CD4-positive, alpha-beta T cell treated with Interleukin-6 at 100 ng/mL for 8 hours (primary cell): ENCODE results near the gene SMS.
A peak's percentile ranks its signal among the peaks of the same experiment; 100 is the strongest.
"Not testable (repeated sequence)": the region's sequence is repeated elsewhere in the genome, so short reads cannot be mapped to it uniquely, and the experiment has no call there.

Experiments
- DNase-seq: peaks from one replicate; pipeline ENCODE4 v3.0.0-alpha.2; 2020; ENCODE audit warnings: mixed read lengths, low spot score

The SMS gene

DNA sequence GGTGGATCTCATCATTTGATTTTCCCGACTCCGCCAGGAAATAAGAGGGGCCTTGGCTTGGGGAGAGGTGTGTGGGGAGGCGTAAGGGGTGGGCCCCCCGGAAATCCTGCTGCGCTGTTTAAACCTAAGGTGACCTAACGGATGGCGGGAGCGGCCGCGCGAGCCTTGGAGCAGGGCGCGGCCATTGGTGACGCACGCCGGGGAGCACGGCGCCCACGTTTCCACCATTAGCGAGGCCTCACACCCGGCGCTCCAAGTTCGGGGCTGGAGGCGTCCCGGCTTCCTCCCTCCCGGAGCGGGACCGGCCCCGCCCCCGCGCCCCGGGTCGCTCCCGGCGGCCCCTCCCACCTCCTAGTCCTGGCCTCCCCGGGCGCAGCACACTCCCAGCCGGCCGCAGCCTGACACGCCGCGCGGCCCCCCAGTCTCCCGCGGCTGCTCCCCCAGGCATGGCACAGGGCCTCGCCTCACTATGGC lies at the start of gene SMS:
SMS (plus strand) TSS at position 354 of the 474 bp plus-strand sequence; CDS start at position 470, 116 bp downstream.
- DNase-seq: peak; percentile 33

DNA sequence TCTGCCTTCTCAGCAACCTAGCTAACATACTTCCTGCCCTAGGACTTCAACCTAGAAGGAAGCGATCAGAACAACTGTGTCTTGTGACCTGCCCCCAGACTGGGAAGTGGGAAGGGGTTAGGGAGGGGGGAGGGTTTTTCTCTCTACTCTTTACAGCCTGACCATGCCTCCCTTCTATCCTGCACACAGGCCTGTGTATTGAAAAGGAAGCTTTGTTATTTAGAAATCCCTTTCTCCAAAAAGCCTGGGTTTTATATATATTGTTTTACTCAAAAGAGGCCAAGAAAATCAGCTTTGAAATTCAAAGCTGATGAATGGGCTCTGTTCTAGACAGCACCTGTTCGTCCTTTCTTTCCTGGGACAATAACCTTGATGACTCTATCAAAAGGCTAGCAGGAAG lies 35.2 kb upstream of the SMS start:
- DNase-seq: no peak

DNA sequence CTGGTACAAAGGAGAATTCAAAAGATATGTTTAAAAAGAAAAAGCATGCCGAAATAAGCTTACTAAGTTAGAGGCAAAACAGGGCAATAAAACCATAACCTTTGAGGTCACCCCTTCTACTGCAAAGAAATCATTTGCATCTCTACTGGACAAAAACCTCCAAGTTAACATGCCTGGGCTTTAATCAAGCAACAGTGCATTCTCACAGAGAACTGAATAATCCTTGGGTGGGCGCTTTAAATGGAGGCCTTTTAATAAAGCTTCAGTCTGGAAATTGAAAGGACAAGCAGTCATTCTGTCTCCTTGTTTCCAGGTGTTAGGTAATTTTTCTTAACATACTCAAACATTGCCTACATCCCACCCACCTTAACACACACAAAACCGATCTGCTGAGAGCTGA lies 34.6 kb upstream of the SMS start:
- no peak for DNase-seq

DNA sequence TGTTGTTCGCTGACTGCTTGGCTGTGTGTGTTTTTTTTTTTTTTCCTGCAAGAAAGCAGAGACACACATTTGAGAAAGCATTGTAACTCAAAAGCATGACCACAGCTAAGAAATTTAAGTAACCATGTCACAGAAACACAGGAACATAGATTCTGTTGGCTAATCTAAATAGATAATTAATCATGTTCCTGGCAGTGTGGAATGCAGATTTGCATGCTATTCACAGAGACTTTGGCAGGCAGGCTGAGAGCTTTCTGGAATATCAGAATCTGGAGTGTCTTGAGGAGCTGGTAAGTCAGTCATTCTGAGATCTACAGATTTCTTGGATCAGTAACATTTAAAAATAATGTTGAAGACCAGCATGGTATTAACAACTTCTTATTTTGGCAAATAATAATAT lies 33.2 kb upstream of the SMS start:
- DNase-seq: no peak

DNA sequence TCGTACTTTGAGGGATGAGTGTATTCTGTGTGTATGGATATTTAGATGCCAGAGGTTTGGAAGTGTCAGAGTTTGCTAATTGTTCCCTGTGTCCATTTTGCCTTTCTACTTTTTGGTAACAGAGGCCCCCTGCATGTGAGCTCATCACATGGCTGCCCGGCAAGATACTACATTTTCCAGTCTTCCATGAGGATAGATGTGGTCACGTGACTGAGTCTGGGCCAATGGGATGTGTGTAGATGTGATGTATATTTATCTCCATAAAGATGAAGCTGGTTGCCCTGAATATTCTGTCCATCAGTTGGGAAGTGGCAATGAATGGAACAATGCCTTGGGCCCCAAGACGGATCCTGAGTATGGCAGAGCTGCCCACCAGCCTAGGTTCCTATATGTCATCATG lies 29.0 kb upstream of the SMS start:
- no peak for DNase-seq

DNA sequence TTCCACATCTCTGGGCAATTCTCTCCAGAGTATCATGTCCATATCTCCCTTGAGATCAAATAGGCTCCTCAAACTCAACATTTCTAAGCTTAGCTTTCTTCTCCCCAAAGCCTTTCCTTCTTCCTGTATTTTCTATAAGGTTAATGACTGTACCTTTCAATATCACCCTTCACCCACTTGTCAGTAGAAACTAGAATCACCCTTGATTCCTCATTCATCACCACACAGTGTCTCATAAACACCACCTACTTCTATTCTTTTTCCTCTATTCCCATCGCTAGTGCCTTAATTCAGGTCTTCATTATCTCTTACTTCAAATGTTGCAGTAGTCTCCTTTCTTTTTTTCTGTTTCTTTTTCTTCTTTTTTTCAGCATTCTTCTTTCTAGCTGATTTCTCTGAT lies 28.3 kb upstream of the SMS start:
- DNase-seq: no peak

DNA sequence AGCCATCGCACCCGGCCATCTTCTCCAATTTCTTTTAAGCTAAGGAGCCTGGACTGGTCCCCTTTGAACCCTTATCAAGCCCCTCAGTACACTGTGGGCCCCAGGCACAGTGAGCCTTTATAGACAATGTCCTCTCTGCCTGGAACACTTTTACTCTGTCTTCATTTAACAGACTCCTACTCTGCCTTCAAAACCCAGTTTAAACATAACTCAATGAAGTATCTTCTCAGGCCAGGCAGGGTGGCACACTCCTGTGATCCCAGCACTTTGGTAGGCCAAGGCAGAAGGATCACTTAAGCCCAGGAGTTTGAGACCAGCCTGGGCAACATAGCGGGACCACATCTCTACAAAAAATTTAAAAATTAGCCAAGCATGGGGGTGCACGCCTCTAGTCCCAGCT lies 27.5 kb upstream of the SMS start:
- DNase-seq: no peak

DNA sequence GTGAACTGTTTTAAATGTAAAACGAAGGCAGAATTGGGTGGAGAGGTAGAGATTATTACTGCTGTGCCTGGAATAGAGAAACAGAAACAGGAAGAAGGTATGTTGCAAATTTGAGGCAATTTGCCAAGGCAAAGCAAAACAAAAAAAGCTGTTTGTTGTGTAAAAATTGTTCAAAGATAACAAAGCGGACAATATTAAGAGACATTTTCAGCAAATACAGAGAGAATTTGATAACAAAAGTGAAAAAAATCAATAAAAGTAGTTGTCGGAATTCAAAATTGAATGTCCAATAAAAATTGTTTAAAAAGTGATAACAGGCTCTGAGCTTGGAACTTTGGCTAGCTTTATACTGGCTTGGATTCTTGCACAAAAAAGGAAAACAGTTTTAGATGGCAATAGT lies 14.4 kb upstream of the SMS start:
- no peak for DNase-seq

DNA sequence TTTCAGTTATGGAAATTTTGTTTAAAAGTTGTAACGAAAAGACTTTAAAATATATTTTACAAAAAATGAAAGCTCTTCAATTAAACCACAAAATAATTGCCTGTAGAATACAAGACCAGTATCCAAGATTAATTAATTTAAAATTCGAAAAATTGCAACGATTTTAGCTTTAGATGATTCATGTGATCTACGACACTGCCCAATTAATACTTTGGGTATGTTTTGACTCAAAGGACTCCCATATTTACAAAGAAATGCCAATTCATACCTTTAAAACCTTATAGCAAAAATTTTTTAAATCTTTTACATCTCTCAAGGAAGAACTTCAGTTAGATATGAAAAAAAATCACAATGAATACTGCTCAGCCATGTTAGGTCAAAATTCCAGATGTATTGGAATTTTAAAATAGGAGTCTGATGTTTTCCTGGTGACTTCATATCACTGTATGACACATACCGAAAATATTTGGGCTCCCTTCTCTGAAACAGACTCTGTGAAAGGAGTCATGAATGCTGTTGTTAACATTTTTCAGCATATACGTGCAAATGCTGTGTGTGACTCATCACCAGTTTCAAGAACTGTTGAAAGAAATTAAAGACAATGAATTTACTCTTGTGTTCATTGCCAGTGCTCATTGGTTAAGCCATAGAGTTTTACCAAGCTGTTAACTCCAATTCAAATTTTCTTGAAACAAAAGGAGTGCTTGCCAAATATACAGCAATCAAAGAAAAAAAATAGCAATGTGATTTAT lies 13.8 kb upstream of the SMS start:
- DNase-seq: no peak

DNA sequence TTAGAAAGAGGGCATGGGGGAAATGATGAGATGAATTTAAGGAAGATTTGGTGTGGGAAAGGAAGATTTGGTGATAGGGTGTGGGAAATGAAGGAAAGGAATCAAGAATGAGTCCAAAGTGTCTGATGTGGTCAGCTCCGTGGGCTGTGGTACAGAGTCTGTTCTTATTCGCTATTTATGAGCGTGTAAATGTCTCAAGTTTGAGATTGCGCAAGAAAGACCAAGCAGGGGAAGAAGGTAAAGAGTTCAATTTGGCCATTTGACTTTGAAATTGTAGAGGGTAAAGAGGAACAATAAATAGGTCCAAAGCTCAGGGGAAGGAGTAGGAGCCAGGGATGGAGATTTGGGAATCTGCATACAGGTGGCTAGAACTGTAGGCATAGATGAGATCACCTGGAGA lies 11.3 kb upstream of the SMS start:
- no peak for DNase-seq

DNA sequence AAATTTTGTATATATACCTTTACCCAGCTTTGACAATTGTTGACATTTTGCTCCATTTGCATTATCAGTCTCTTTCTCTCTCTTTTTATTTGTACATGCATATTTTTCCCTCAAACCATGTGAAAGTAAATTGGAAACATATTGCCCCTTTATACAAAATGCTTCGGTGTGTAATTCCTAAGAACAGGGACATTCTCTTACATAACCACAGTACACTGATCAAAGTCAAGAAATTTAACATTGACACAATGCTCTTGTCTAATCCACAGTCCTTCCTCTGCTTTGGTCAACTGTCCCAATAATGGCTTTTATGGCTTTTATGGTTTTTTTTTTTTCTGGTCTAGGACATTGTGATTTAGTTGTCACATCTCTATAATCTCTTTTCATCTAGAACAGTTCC lies 9.5 kb upstream of the SMS start:
- DNase-seq: no peak

DNA sequence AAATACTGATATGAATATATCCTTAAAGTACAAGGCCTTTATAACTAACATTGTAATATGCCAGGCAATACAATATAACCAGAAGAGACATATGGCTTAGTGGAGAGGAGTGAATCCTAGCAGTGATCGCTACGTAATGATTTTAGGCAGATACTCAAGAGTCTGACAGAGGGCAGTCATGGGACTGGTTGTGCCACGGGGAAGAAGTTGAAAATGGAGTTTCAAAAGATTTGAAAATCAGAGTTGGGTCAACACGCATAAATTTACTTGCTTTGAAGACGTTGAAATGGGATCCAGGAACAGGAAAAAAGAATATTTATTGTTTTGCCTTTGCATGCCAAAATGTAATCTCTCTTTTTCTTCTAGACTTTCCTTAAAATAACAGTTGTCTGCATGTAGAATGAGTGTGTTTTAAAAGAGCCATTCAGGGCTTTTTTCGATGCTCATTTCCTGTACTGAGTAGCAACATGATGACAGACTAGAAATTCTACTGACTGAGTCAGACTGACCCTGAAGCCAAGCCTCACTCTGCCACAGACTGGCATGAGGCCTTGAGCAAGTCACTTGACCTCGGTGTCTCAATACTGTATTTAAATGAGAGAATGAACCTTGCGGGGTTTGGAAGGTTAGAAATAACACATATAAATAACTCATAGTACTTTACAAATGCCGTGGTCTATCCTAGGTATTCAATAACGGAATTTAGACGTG lies 8.1 kb upstream of the SMS start:
- no peak for DNase-seq

DNA sequence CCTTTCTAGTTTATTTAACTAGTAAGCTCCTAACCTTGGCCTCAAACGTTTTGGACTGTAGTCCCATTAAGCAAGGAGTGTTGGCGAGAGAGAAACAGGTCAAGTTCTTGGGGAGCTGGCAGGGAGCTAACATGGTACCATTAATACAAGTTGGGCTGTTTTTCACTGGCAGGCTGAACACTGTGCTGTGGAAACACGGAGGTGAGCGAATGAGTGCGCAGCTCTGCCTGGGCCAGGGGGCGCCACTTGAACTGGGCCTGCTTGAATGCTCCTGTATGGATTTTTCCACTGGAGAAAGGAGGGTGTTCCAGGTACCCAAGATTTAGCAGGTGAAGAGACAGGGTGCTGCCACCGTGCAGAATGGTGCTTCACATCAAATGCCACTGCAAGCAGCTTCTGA lies 7.4 kb upstream of the SMS start:
- DNase-seq: no peak

DNA sequence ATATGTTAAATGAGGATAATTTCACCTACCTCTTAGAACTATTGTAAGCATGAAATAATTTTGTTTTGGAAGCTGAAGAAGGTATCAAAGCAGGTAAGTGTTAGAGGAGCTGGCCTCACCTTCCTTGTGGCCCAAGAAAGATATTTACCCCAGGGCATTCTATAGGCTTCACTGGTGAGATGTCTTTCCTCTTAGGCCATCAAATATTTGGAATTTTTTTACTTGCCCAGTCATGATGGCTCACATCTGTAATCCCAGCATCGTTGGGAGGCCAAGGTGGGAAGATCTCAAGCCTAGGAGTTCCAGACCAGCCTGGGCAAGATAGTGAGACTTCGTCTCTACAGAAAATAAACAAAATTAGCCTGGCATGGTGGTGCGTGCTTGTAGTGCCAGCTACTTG lies 6.1 kb upstream of the SMS start:
- no peak for DNase-seq

DNA sequence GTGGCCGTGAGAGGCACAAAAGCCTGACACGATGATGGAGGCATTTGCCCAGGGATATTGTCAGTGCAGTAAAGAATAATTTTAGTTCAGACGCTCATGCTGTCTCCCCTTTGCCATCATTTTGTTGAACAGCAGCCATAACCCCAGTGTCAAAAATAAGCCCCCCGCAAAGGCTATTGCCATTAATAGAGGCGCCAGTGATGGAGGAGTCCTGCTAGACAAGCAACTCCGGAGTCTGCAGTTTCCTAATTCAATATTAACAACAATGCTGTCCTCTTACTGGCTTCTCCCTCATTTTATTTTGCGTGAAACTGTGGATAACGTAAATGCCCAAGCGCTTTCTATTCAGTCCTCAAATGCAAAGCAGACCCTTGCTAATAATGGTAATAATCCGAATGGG lies 603 bp upstream of the SMS start:
- DNase-seq: no peak

DNA sequence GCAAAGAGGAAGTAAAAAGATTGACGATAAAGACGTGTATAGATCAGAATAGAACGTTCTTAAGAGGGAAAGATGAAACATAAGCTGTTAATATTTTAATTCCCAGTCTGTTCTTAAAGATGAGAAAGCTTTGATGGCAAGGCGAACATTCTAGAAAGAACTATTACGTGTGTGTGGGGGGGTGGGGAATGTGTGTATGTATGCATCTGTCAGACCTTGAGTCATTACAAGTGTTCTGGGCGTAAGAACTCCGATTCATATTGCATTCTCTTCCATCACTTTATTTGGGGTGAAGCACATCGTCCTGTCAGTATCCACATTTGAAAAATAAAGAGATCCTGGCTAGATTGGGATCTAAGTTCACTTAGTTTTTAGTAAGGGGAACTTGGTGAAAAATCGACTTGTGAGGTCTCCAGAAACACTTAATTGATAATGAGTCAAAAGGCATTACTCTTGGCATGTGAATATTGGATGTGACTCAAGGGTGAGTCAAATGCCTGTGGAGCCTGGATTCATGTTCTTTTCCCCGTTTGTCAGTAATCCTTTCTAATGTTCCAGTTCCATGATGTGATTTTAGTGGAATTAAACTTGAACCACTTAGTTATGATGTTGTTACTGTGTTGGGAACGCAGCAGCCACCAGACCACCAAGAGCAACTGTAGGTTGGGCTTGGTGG lies 3.1 kb downstream of the SMS start:
- no peak for DNase-seq

DNA sequence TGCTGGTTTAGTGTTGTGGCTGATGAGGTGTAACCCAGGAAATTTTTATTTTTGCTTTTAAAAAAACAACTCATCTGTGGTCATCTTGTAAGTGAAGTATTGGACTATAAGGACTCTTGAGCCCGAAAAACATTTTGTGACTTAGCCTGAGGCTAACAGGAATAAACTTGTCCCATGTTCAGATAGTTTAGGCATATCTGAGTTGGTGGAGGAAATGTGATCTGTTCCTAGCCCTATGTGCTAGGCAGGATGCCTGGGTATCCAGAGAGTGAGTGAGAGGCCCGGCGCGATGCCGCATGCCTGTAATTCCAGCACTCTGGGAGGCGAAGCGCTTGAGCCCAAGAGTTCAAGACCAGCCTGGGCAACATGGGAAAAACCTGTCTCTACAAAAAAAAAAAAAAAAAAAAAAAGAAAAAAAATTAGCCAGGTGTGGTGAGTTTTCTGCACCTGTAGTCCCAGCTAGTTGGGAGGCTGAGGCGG lies 3.7 kb downstream of the SMS start:
- DNase-seq: no peak

DNA sequence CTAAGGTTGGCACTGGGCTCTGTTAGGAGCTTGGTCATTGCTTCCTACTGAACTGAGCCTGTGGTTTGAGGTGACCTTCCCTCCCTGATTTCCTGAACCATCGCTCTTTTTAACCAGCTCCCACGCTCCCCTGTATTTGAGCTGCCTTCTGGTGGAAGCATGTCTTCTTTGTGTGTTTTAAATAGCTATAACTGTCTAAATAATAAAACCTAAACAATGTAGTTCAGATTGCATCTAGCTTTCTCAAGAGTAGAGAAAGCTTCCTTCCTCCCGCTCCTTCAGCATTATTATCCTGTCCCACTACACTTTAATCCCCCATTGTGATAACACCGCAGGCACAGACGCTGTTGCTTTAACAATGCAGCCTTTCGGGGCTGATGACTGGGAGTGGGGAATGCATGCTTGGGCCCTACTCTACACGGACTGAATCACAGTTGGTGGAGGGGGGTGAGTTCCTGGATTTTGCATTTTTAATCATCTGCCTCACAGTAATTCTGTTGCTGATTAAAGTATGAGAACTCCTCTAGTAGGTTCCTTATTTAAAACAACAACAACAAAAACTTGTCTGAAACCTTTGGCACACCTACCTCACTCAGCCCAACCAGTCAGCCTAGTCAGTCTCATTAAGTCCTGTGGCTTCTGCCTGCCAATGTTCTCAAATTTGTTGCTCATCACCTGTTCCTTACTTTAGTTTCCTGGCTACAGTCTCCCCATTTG lies 6.6 kb downstream of the SMS start:
- DNase-seq: no peak

DNA sequence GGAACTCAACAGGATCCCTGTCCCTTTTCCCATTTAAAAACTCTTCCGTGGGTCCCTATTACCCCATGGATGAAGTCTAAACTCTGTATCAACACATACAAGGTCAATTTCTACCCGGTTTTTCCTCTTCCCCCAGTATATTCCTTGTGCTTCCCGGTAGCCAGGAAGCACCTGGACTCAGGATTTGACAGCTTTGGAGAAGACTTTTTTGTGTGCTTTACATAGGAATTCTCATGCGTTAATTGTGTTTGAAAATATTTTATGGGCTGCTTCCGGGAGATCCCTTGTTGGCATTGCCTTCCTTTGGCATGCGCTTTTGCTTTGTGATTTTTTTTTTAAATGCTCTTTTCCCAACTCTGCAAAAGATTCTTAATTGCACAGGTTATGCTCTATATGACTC lies 7.2 kb downstream of the SMS start:
- no peak for DNase-seq

DNA sequence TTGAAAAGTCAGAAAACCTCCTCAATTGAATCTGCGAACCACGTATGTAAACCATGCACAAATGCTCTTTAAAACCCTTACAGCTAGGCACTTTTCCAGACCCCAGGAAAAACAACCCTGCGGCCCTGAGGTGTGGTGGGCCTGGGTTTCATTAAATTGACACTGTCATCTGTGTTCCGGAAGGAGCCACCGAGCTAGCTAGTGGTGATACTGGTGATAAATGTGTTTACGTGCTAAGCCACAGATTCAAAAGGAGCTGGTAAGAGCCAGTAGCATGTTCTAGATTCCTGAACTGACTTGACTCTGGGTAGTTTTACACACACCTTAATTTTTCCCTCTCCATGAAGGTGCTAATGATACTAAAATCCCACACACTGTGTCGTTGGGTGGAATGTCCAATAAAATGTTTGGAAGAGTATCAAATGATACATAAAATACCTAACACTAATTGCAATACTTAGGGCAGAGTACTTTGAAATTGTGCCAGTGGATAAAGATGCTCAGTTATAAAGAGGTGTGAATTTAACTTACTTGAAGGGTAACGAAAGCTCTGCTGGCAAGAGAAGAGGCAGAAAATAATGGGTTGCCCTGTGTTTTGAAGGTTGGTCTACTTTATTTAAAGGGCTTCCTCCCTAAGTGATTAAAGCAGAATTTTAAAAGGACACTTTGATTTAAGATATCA lies 8.5 kb downstream of the SMS start:
- DNase-seq: no peak

DNA sequence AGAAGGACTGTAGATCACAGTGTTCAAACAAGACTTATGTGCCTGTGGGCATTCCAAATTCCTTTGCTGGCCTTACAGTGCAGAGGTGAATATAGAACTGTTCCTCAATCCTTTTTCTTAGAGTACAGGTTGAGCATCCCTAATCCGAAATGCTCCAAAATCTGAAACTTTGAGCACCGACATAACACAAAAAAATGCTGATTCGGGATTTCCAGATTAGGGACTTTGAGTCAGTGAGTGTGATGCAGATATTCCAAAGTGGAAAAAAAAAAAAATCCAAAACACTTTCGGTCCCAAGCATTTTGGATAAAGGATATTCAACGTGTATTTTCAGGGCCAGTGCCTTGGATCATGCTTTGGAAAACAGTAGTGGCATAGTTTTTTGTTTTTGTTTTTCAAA lies 9.2 kb downstream of the SMS start:
- no peak for DNase-seq

DNA sequence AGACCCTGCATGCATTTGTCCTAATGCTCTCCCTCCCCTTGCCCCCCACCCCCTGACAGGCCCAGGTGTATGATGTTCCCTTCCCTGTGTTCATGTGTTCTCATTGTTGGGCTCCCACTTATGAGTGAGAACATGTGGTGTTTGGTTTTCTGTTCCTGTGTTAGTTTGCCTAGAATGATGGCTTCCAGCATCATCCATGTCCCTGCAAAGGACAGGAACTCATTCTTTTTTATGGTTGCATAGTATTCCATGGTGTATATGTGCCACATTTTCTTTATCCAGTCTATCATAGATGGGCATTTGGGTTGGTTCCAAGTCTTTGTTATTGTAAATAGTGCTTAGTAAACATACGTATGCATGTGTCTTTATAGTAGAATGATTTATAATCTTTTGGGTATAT lies 10.0 kb downstream of the SMS start:
- not testable (repeated sequence) for DNase-seq
